ENCODE measurements around the gene ZGPAT.

DNA sequence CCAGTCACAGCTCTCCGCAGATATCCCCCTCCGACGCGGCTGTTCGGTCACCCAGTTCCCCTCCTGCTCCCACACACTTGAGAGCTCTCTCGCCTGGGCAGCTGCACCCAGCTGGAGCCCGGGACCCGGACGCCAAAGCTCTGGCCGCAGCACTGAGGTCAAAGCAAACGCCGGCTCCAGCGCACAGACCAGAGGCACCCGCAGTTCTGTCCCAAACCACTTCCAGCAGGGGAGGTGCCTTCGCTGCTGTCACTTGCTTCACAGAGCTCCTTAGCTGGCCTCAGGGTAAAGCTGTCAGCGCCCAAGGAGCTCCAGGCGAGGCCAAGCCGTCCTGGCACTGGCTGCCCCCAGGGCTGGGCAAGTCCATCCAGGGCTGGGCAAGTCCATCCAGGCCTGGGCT is 59.6 kb downstream of the ZGPAT start:
- TF ChIP-seq JUN (IDR thresholded peaks at IDR 0.05; ENCODE audit: low read depth, low read length) (no peak), SP1 (IDR thresholded peaks at IDR 0.05; ENCODE audit: low read depth, low read length) (no peak), POLR2A (IDR thresholded peaks at IDR 0.05; ENCODE audit: control extremely low read depth in 1 of 2, low read depth in 2 of 2, low read length in 2 of 2) (no peak), EP300 (IDR thresholded peaks at IDR 0.05; ENCODE audit: borderline replicate concordance in 1 of 2, low read depth in 2 of 2, low read length in 2 of 2) (no peak), CEBPB (IDR thresholded peaks at IDR 0.05; ENCODE audit: low read depth, low read length) (no peak), CBX5 (IDR thresholded peaks at IDR 0.05; ENCODE audit: low read depth, low read length) (no peak), RNF2 (IDR thresholded peaks at IDR 0.05; ENCODE audit: borderline replicate concordance, low read depth, low read length, missing control alignments, poor library complexity, severe bottlenecking) (no peak), CHD2 (IDR thresholded peaks at IDR 0.05; ENCODE audit: low read length) (no peak), BRCA1 (IDR thresholded peaks at IDR 0.05; ENCODE audit: low read depth, low read length) (no peak), GABPA (IDR thresholded peaks at IDR 0.05; ENCODE audit: borderline replicate concordance, insufficient read depth, low read length) (no peak), EZH2 (IDR thresholded peaks at IDR 0.05; ENCODE audit: low read depth, low read length, severe bottlenecking) (no peak)
- TF ChIP-seq, protein P1, sequence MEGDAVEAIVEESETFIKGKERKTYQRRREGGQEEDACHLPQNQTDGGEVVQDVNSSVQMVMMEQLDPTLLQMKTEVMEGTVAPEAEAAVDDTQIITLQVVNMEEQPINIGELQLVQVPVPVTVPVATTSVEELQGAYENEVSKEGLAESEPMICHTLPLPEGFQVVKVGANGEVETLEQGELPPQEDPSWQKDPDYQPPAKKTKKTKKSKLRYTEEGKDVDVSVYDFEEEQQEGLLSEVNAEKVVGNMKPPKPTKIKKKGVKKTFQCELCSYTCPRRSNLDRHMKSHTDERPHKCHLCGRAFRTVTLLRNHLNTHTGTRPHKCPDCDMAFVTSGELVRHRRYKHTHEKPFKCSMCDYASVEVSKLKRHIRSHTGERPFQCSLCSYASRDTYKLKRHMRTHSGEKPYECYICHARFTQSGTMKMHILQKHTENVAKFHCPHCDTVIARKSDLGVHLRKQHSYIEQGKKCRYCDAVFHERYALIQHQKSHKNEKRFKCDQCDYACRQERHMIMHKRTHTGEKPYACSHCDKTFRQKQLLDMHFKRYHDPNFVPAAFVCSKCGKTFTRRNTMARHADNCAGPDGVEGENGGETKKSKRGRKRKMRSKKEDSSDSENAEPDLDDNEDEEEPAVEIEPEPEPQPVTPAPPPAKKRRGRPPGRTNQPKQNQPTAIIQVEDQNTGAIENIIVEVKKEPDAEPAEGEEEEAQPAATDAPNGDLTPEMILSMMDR (IDR thresholded peaks at IDR 0.05; ENCODE audit: control extremely low read depth in 1 of 3, insufficient read depth in 1 of 3, low read depth in 1 of 3, low read length in 3 of 3), result no peak
- TF ChIP-seq, protein P2, sequence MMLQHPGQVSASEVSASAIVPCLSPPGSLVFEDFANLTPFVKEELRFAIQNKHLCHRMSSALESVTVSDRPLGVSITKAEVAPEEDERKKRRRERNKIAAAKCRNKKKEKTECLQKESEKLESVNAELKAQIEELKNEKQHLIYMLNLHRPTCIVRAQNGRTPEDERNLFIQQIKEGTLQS (IDR thresholded peaks at IDR 0.05; ENCODE audit: insufficient read depth, low read depth, low read length), result no peak

Data from H1 (cell line).